Brain pericyte (primary cell): Measurements from ENCODE around the gene USP48.
"Not testable (repeated sequence)": the region's sequence is repeated elsewhere in the genome, so short reads cannot be mapped to it uniquely, and the experiment has no call there.

ENCODE experiments used
- DNase-seq: peaks from one replicate; pipeline ENCODE4 v3.0.0-alpha.2; 2012; ENCODE audit warnings: low read depth, low spot score

Gene USP48

DNA sequence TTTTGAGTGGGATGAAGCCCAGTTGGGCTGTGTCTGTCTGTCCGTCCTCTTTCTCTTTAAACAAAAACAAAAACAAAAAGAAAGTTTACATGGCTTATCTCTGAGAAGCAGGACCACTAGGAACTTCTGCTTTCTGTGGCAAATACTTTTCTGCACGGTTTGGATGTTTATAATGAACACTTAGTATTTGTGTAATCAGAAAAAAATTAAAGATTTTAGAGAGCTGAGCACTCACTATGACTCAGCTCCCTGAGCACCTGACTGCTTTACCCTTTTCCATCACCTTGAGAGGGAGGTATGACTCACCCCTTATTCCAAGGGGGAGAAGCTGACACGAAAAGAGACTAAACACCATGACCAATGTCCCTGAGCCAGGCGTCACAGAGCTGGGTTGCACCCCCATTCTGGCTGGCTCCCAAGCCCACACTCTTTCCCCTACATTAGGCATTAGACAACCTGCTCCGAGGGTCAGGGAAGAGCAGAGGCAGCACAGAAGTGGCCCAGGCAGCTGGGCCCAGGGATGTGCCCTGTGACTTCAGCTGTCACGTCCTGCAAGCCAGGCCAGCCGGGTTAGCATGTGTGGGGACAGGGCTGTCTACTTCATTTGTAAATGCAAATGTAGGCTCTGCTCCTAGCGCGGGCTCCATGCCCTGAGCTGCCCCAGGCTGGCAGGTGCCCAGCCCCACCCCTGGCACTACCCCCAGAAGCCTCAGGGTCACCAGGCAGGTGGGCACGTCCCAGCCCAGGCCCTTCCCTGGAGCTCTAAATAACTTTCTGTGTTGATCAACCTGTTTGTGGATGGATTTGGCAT, 144.2 kb downstream of the USP48 start:
- no peak for DNase-seq

DNA sequence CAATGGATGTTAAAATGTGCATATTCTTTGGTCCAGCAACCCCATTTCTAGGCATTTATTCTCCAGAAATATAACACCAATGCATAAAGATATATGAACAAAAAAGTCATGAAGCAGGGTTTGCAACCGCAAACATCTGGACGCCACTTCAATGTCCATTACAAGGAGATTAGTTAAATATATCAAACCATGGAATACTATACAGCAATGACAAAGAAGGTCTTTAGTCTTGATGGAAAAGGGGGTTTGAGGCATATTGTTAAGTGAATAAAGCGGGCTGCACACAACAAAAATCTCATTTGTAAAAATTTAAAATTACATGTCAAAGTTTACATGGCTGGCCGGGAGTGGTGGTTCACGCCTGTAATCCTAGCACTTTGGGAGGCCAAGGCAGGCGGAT, 145.4 kb downstream of the USP48 start:
- DNase-seq: no peak

DNA sequence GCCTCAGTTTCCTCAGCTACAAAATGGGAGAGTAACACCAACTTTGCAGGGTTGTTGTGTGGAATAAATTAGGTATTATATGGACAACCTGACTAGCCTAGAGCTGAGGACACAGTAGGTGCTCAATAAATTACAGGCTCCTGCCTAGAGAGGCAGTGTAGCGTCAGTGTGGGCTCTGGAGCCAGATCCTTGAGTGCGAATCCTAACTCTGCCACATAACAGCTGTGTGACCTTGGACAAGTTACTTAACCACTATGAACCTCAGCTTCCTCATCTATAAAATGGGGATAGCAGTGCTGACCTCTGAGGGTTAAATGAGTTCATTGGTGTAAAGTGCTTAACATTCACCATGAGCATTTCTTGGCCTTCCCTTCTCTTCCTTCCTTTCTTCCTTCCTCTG, 146.9 kb downstream of the USP48 start:
- no peak for DNase-seq

DNA sequence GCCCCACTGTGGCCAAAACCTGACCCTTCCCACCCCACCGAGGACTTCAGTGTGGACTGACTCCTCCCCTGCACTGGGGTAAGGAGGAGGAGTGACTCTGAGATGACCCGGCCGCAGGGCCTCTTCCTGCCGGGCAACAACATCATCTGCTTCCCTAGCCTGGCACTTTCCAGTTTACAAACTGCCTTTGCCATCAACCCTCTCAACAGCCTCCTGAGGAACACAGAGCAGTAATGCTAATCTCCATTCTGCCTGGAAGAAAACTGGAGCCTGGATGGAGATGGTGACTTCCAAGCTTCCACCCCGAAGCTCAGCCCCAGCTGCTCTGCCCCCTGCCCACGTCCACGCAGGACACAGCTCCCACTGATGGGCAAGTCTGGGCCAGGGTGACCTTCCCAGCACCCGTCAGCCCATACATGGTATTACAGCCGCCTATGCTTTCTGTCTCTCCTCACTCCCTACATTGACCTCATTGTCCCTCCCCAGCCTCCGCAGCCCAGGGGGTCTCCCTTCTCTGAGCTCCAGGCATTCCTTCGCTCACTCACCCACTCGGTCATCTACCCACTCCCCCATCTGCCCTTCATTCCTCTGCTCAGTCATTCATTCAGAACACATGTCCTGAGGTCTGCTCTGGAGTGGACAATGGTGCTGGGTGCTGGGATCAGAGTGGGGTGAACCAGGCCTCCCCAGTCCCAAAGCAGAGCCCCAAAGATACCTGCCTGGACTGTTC, 148.0 kb downstream of the USP48 start:
- DNase-seq: no peak

DNA sequence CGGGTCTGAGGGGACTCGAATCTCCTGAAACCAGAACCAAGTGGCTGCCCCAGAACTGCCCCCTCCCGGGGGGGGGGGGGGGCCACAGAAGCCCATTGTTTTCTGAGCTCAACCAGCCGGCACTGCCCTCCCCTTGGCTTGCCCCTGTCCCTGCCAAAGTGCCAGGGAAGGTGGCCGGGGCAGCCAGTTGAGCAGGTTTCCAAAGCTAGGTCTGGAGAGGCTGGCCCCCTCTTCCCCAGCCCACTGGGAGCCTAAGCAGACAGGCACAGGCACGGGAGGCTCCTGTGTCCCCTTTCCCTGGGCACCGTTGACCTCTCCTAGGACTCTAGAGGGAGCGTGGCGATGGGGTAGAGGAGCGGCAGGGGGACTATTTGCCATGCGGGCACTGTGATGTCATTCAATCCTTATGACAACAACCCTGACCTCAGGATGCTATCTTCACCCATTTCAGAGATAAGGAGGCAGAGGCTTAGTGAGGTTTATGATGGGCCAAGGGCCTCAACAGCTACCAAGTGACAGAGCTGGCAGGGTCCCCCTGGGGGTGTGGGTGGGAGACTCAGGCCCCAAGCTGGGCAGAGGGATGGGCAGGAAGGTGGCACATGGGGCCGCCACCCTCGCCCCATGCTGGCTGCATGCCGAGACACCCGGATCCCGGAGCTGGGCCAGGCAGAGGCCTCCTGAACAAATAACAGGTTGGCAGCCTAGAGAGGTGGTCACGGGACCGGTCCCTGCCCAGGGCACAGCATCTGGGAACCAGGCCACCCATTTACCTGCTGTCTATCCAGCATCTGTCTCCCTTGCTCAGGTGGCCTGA, 148.8 kb downstream of the USP48 start:
- no peak for DNase-seq

DNA sequence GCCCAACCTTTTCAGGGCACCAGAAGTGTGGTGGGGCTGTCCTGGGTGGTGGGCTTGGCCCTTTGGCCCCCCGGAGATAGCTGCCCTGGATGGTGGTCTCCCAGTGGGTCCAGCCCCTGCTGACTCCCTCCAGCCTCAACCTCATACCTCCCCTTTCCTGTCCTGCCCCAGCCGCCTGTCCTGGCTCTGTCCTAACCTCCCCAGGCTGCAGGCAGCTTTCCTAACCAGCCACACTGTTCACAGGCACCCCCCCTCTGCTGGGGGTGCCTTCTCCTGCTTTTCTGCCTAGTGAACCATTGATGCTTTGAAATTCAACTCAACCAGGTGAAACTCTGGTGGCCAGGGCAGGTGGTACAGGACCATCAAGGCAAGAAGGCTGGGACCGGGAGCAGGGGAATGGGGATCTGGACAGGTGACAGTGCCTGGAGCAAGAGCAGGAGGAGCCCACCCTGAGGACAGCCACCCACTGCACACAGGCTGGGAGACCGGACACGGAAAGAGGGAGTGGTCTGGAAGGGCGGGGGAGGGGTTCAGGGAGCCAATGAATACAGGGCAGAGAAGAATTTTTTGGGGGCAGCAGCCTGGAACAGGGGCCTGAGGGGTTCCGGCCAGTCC, 149.7 kb downstream of the USP48 start:
- DNase-seq: no peak

DNA sequence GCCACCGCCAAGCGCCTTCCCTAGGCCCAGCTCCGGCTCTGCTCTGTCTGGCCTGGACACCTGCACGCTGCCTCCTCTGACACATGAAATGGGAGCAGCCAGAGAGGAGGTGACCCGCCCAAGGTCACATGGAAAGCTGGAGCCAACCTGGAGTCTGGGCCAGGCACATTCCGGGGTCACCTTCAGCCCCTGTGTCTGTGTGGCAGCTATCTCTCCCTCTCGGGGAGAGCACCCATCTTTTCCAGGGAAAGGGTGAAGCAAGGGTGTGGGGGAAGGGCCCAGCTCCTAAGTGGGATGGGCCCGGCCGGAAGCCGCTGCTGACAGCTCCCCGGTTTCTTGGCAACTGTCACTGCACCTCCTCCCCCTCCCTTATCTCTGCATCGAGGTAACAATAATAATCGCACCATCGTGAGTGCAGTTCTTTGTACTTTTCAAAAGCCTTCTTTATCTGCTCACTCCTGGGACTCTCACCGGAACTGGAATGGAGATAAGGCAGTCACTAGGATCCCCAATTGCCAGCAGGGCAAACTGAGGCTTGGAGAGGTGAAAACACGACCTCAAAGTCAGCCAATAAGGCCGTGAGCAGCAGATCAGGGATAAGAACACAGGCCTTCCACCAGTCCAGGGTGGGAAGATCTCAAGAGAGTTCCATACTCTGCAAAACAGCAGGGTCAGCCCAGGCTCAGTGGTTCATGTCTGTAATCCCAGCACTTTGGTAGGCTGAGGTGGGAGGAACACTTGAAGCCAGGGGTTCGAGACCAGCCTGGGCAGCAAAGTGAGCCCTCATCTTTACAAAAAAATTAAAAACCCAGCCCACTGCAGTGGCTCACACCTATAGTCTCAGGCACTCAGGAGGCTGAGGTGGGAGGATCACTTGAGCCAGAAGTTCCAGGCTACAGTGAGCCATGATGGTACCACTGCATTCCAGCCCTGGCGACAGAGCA, 150.7 kb downstream of the USP48 start:
- no peak for DNase-seq

DNA sequence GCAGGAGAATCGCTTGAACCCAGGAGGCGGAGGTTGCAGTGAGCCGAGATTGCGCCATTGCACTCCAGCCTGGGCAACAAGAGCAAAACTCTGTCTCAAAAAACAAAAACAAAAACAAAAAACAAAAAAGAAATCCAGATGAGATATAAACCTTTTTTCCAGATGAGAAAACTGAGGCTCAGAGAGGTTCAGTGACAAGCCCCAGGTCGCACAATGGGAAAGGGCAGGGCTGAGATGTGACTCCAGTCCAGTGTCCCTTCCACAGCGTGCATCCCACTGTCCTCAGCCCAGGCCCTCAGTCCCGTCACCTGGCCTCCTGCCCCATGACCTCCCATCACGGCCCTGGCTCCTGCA, 151.4 kb downstream of the USP48 start:
- not testable (repeated sequence) for DNase-seq

DNA sequence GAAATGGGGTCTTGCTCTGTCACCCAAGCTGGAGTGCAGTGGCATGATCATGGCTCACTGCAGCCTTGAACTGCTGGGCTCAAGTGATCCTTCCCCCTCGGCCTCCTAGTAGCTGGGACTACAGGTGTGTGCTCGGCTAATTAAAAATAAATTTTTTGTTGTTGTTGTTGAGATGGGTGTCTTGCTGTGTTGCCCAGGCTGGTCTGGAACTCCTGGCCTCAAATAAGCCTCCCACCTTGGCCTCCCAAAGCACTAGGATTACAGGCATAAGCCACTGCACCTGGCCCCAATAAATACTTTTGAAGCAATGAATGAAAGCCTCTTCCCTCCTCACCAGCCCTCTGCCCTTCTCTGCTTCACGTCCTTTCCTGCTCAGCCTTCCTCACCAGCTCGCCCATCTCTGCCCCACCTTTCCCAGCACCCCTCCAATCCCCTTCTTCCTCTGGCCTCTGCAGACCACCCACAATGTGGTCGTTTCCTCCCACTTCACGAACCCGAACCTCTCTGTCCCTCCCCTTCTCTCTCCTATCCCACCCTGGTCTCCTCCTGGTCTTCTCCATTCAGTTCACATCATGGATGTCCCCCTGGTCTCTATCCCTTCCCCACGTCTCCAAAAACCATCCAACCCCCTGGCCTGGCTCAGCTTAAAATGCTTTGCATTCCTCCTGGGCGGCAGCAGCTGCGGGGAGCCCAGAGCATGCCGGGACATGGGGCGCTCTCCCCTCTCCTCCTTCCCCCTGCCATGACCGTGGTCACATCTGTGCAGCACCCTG, 152.2 kb downstream of the USP48 start:
- no peak for DNase-seq

DNA sequence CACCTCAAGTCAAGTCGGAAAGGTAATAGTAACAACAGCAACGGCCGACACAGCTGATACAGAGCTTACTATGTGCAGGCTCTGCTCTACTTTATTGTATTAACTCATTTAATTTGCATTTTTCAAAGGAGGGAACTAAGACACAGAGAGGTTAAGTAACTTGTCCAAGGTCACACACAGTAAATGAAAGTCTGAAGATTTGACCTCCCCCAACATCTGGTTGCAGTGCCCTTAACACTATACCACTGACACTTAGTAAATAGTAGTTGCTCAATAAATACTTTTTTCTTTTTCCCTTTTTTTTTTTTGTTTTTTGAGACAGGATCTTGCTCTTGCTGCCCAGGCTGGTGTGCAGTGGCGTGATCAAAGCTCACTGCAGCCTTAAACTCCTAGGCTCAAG, 153.0 kb downstream of the USP48 start:
- no peak for DNase-seq

DNA sequence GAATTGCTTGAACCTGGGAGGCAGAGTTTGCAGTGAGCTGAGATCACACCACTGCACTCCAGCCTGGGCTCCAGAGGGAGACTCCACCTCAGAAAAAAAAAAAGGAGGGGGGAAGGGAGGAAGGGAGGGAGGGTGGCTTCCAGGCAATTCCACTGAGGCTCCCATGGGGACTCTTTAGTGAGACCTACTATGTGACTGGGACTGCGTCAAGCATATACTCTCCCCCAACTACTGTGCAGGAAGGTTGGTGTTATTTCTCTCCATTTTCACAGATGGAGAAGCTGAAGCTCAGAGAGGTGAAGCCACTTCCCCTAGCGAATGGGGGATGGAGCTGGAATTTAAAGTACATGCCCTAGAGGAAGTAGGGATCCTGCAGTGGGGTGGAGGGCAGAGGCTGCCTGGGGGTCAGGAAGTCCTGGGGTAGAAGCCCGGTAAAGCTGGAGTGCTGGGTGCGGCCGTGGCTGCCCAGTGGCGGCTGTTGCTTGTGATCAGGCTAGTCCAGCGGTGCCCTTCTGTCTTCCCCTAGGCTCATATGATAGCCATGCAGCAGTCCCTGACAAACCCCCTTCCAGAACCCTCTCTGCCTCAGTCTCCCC, 154.1 kb downstream of the USP48 start:
- DNase-seq: no peak
